Measurements from ENCODE around the gene SNRPF. TPM values are rescaled to one million over a fixed set of nuclear protein-coding genes. Genes with fewer than 3 reads are reported as not detected.
"Not testable (repeated sequence)": the region's sequence is repeated elsewhere in the genome, so short reads cannot be mapped to it uniquely, and the experiment has no call there.

Gene SNRPF
- total and polyA plus RNA-seq, 2 donors (not counting 1 experiment from before 2014, with no cell fraction given), result 14.2 to 25.0 TPM

DNA sequence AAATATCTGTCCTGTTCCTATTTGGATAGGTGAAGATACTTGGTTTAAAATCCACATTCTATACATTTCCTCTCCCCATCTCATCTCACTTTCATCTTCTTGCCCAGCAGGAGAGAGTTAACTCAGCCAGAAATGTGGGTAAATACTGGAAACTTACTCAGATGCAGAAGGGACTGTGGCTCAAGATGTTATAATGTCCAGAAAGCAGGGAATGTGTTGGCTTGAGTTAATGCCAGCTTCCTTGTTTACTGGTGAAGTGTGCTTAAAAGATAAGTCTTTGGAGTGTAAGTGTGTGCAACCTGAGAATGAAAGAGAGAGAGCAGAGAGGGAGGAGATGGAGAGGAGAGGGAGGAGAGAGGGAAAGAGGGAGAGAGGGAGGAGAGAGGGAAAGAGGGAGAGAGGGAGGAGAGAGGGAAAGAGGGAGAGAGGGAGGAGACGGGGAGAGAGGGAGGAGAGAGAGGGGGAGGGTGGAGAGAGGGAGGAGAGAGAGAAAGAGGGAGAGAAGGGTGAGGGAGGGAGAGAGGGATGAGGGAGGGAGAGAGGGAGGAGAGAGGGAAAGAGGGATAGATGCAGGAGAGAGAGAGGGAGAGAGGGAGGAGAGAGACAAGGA is 22.0 kb upstream of the SNRPF start:
- peak overlapping the region; percentile 58 for H3K4me2 ChIP-seq (ENCODE audit: extremely low read depth, insufficient read depth, low read length)
- H3K27ac ChIP-seq (ENCODE audit: insufficient read depth, low read length), result peak overlapping the region; percentile 23
- H3K4me3 ChIP-seq (replicated peaks in 1 of 4; ENCODE audit: control extremely low read depth in 1 of 4, insufficient read depth in 1 of 4, low read depth in 3 of 4, low read length in 4 of 4), result peak overlapping the region in 2 of 4 experiments; percentile 1 to 12
- no peaks in the 10 kb centered on the region for H3K27me3 ChIP-seq (ENCODE audit: control insufficient read depth, insufficient read depth, low read length)
- no peak overlapping the region for H3K9ac ChIP-seq (ENCODE audit: insufficient read depth, low read length)
- no peaks in the 10 kb centered on the region for H3K36me3 ChIP-seq (ENCODE audit: control insufficient read depth, insufficient read depth, low read length)
- DNase-seq (ENCODE audit: low read depth in 2 of 2), result peak; percentile 50 to 63
- H3K4me1 ChIP-seq (ENCODE audit: control insufficient read depth, extremely low read depth, insufficient read depth, low read length), result peaks cover 12% of the 10 kb centered on the region
- H4K20me1 ChIP-seq (ENCODE audit: control insufficient read depth, extremely low read depth, insufficient read depth, low read length), result no peaks in the 10 kb centered on the region
- peak overlapping the region; percentile 54 for H2AFZ ChIP-seq (ENCODE audit: low read length)
- TF ChIP-seq CTCF (conservative IDR thresholded peaks at IDR 0.05 in 1 of 2, IDR thresholded peaks at IDR 0.05 in 1 of 2; ENCODE audit: low read depth in 1 of 2, low read length in 2 of 2), result no peak
- no peak for TF ChIP-seq EZH2 (IDR thresholded peaks at IDR 0.05; ENCODE audit: low read length, missing control alignments)
- no peaks in the 10 kb centered on the region for H3K9me3 ChIP-seq (ENCODE audit: control insufficient read depth, insufficient read depth, low read depth, low read length)
- no peaks in the 10 kb centered on the region for H3K79me2 ChIP-seq (ENCODE audit: control insufficient read depth, insufficient read depth, low read length)

- no peak for TF ChIP-seq EZH2 (IDR thresholded peaks at IDR 0.05; ENCODE audit: low read length, missing control alignments)
- TF ChIP-seq CTCF (conservative IDR thresholded peaks at IDR 0.05 in 1 of 2, IDR thresholded peaks at IDR 0.05 in 1 of 2; ENCODE audit: low read depth in 1 of 2, low read length in 2 of 2), result no peak
- Histone ChIP-seq H3K4me3 (replicated peaks in 1 of 4; ENCODE audit: control extremely low read depth in 1 of 4, insufficient read depth in 1 of 4, low read depth in 3 of 4, low read length in 4 of 4) (no peak overlapping the region), H3K79me2 (ENCODE audit: control insufficient read depth, insufficient read depth, low read length) (no peaks in the 10 kb centered on the region), H3K36me3 (ENCODE audit: control insufficient read depth, insufficient read depth, low read length) (no peaks in the 10 kb centered on the region), H3K27ac (ENCODE audit: insufficient read depth, low read length) (peak overlapping the region; percentile 23), H4K20me1 (ENCODE audit: control insufficient read depth, extremely low read depth, insufficient read depth, low read length) (no peaks in the 10 kb centered on the region), H3K9me3 (ENCODE audit: control insufficient read depth, insufficient read depth, low read depth, low read length) (no peaks in the 10 kb centered on the region), H3K4me2 (ENCODE audit: extremely low read depth, insufficient read depth, low read length) (peak overlapping the region; percentile 59), H3K4me1 (ENCODE audit: control insufficient read depth, extremely low read depth, insufficient read depth, low read length) (peaks cover 12% of the 10 kb centered on the region), H3K9ac (ENCODE audit: insufficient read depth, low read length) (no peak overlapping the region), H2AFZ (ENCODE audit: low read length) (peak overlapping the region; percentile 54), H3K27me3 (ENCODE audit: control insufficient read depth, insufficient read depth, low read length) (no peaks in the 10 kb centered on the region)
- no peak for DNase-seq (ENCODE audit: low read depth in 2 of 2)
Measured at GRCh38 chr12:95837240-95838038, 21.3 kb upstream of the SNRPF start.

DNA sequence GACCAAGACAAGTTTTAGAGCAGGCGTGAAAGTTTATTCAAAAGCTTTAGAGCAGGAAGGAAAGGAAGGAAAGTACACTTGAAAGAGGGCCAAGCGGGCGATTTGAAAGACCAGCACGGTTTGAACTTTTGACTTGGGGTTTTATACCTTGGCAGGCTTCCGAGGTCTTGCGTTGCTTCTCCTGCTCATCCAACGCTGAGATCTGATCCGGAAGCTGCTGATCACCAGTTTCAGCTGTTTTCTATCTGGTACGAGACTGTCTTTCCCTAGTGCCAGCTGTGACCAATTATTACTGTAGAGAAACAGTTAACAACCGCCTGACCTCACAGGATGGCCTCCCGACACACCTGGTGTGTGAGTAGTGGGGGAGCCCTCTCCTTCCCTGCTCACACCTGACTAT is 20.6 kb upstream of the SNRPF start:
- Histone ChIP-seq H3K27me3 (ENCODE audit: control insufficient read depth, insufficient read depth, low read length) (peaks cover 1% of the 10 kb centered on the region), H3K9me3 (ENCODE audit: control insufficient read depth, insufficient read depth, low read depth, low read length) (no peaks in the 10 kb centered on the region), H3K36me3 (ENCODE audit: control insufficient read depth, insufficient read depth, low read length) (no peaks in the 10 kb centered on the region), H3K4me2 (ENCODE audit: extremely low read depth, insufficient read depth, low read length) (peak overlapping the region; percentile 59), H3K4me1 (ENCODE audit: control insufficient read depth, extremely low read depth, insufficient read depth, low read length) (peaks cover 12% of the 10 kb centered on the region), H3K4me3 (replicated peaks in 1 of 4; ENCODE audit: control extremely low read depth in 1 of 4, insufficient read depth in 1 of 4, low read depth in 3 of 4, low read length in 4 of 4) (peak overlapping the region in 1 of 4 experiments; percentile 29), H3K79me2 (ENCODE audit: control insufficient read depth, insufficient read depth, low read length) (no peaks in the 10 kb centered on the region), H3K27ac (ENCODE audit: insufficient read depth, low read length) (no peak overlapping the region), H2AFZ (ENCODE audit: low read length) (no peak overlapping the region), H4K20me1 (ENCODE audit: control insufficient read depth, extremely low read depth, insufficient read depth, low read length) (no peaks in the 10 kb centered on the region), H3K9ac (ENCODE audit: insufficient read depth, low read length) (no peak overlapping the region)
- DNase-seq (ENCODE audit: low read depth in 2 of 2), result peak; percentile 57 to 69
- TF ChIP-seq EZH2 (IDR thresholded peaks at IDR 0.05; ENCODE audit: low read length, missing control alignments) (no peak), CTCF (conservative IDR thresholded peaks at IDR 0.05 in 1 of 2, IDR thresholded peaks at IDR 0.05 in 1 of 2; ENCODE audit: low read depth in 1 of 2, low read length in 2 of 2) (no peak)

DNA sequence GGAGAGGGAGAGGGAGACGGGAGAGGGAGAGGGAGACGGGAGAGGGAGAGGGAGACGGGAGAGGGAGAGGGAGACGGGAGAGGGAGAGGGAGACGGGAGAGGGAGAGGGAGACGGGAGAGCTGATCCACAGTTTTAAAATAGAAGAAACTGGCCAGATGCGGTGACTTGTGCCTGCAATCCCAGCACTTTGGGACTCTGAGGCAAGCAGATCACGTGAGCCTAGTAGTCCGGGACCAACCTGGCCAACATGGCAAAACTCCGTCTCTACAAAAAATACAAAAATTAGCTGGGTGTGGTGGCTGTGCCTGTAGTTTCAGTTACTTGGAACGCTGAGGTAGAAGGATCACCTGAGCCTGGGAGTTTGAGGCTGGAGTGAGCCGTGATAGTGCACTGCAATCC is 16.3 kb upstream of the SNRPF start:
- H3K79me2 ChIP-seq (ENCODE audit: control insufficient read depth, insufficient read depth, low read length); H3K4me2 ChIP-seq (ENCODE audit: extremely low read depth, insufficient read depth, low read length); H3K36me3 ChIP-seq (ENCODE audit: control insufficient read depth, insufficient read depth, low read length); DNase-seq (ENCODE audit: low read depth in 2 of 2); H4K20me1 ChIP-seq (ENCODE audit: control insufficient read depth, extremely low read depth, insufficient read depth, low read length); H3K9me3 ChIP-seq (ENCODE audit: control insufficient read depth, insufficient read depth, low read depth, low read length); H3K4me1 ChIP-seq (ENCODE audit: control insufficient read depth, extremely low read depth, insufficient read depth, low read length); H3K27ac ChIP-seq (ENCODE audit: insufficient read depth, low read length): not testable (repeated sequence)
- peaks cover 11% of the 10 kb centered on the region for H3K27me3 ChIP-seq (ENCODE audit: control insufficient read depth, insufficient read depth, low read length)
- H2AFZ ChIP-seq (ENCODE audit: low read length), result peak overlapping the region; percentile 35
- H3K9ac ChIP-seq (ENCODE audit: insufficient read depth, low read length), result peak overlapping the region; percentile 23
- H3K4me3 ChIP-seq (replicated peaks in 1 of 4; ENCODE audit: control extremely low read depth in 1 of 4, insufficient read depth in 1 of 4, low read depth in 3 of 4, low read length in 4 of 4), result peak overlapping the region in 1 of 4 experiments; percentile 53
